Suppressor macrophage treated with lipopolysaccharide for 1 hour (primary cell): ENCODE measurements around the gene MPDZ.
"Not testable (repeated sequence)": the region's sequence is repeated elsewhere in the genome, so short reads cannot be mapped to it uniquely, and the experiment has no call there.

Experiments used
- DNase-seq, 3 donors: peaks; one replicate each; pipeline ENCODE4 v3.0.0-alpha.2; 2020 to 2022

MPDZ gene

DNA sequence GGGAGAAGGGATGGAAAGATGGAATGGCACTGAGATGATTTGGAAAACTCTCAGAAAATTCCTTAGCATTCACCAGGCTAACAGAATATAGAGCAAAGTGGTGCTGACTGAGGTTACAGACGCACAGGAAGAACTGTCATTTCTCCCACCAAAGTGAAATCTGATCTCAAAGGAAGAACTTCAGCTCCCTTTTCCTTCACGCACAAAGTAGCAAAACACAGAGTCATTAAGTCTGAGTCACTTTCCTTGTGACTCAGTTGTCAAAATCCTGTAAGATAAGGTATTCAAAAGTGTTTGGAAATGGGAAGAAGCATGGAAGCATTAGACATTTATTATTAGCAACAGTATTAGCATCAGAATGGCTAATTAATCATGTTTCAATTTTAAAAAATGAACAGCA lies 11.7 kb downstream of the MPDZ start:
- no peak for DNase-seq

DNA sequence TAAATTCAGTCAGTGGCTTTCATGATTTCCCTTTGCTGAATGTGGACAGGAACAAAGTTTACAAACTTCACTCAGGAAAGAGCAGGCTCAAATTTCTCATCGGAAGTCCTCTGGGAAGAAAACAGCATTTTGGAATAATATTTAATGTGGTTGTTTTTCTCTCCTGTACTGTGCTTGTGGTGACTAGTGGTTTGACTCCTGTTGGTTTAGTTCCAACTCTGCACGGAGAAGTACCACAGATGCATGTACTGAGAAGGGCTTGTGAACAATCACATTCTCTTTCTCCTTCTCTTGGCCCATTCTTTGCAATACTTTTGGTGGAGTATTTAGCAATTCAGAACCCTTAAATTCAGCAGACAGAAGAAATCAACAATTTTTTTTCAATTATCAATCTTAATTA lies 13.3 kb downstream of the MPDZ start:
- DNase-seq = no peak

DNA sequence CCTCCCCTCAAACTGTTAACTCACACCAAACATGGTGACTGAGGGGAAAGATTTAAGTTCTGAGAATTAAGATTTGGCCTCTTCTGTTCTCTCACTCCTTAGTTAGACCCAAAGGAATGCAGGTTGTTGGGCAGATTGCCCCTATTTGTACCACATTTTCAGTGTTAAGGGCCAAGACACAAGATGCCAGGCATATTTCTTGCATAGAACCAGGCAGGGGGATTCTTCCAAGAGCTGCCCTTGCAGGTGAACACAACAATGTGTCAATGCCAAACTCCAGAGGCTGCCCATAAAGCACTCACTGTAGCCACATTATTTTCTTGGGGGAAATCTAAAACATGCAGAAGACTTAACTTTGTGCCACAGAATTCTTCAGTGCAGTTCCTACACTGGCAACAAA lies 14.7 kb downstream of the MPDZ start:
- DNase-seq = no peak

DNA sequence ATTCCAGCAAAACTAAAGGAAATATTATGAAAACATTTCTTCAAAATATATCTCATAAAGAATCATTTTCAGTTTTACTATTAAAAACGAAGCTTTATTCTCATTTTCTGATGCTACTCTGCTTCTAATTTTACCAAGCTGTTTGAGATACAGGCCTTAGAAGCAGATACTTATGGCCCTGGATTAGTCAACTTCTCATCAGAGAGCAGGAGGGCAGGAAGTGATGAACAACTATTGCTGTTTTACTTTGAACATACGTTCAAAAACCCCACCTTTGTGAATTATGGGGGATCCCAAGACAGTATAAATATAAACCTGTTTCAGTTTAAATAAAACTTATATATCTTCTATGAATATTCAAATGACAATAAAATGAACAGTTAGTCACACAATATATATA lies 16.0 kb downstream of the MPDZ start:
- DNase-seq = no peak

DNA sequence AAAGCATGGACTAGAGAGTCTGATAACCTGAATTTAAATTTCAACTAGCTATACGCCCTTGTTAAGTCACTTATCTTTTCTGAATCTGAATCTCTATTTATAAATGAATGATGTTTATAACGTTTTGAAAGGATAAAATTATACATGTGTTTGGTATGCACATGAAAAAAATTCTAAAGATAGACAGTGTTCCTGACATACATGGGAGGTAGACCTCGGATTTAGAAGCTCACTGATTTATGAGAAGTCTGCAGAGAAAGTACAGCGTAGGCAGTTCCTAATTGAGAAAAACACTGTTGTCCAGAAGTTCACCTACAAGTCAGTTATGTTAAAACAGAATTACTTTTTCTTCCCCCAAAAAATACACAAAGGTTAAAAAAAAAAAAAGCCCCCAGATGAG lies 26.6 kb downstream of the MPDZ start:
- no peak for DNase-seq

DNA sequence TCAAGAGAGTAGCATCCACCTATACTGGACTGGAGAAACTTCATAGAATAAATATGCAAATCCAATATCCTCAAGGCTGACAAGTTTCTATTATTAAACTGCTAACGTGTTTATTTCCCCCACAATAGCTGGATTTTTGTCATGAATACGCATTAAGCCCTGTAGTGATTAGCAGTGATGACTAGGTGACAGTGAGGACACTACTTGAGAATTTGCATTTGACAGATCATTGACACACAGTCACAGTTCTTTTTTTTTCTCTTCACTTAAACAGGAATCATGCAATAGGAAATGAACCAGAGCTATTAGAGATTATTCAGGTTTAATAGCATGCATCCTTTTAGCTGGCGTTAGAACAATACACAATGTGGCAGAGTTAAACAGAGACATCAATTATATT lies 35.3 kb downstream of the MPDZ start:
- no peak for DNase-seq

DNA sequence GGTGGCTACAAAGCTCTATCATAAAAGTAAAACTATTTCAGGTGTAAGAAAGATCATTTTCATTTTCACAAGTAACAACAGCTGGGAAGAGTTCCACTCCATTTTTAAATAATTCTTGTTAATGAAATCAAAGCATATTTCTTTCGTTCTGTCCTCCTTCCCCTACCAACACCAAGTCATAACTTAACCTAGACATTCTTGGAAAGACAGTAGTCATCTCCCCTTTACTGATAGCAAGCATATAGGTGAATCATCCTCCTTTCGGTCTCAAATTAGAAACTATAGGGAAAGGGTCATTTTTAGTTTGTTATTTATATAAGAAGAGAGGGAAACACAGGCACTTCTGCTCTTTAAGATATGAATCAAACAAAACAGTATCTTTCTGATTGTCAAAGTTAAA lies 38.2 kb downstream of the MPDZ start:
- no peak for DNase-seq

DNA sequence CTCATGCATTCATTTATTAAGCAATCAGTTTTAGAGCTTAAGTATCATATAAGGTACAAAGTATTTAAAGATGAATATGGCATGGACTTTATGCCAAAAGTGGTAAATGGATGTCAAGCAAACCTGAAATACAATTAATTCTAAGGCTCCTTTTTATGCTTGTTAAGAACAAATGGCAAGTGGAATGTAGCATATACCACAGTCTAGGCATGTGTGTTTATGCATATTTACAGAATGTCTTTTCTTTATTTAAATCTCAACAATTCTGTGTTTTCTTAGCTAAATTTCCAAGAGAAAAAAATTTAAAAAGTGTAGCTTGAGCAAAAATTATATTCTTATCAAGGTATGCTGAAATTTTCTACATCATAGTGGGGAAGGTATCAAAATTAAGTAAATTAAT lies 39.8 kb downstream of the MPDZ start:
- no peak for DNase-seq

DNA sequence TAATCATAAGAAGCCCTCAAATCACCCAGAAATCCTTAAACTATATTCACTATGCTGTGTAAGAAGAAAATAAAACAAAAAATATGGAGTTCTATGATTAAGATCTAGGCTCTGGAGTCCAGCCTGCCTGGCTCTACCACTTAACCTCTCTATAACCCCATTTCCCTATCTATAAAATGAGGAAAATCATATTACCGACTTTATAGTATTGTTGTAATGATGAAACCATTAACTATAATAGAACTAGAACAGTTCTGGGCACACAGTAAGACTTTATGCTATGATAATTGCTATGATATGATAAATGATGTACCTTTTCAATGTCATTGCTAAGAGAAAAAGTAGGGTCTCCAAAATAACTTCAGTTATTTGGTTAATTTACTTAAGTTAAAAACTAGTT lies 40.3 kb downstream of the MPDZ start:
- no peak for DNase-seq

DNA sequence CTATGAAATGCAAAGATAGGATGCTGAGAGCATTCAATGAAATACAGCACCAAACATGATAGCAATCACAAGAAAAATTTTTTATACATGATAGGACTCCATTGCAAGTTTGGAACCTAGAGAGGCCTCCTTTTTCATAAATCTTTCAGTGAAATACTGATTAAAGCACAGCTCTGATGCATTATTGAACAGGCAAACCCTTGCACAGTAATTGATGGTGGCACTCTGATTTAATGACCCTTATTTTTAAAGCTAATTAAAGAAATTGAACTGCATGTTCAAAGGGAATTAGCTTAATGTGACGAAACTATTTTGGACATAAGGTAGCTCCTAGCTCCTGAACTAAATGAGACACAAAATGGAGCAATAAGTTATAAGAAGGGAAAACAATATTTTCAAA lies 44.6 kb downstream of the MPDZ start:
- DNase-seq = no peak

DNA sequence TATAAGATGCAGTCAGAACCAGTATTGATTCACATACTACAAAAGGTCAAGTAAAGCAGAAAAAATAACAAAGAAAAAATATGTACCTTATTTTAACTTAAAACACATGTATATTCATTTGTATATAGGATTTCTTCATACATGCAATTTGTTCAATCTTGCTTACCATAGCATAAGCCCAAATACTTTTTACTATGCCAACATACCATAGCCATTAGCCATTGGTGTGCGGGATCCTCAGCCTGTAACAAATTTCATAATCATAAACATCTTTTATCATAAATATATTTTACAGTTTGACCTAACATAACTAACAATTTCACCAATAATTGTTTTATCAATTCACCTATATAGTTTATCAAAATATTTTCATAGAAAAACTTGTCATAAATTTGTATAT lies 51.1 kb downstream of the MPDZ start:
- no peak for DNase-seq

DNA sequence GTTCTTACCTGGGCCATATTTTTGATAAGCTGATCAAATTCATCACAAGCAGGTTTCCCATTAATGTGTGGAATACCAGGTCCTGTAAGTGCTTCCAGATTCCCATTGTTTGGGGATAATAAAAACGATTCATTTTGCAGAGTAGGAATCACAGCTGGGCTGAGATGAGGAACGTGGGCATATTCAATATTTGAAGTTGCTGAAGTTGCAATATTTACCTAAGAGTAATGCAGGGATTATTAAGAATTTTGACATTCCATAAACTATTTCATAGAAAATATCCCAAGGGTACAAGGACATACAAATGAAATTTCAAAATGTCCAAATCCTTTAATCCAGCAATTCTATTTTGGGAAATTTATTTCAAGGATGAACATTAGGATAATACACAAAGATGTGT lies 55.1 kb downstream of the MPDZ start:
- no peak for DNase-seq

DNA sequence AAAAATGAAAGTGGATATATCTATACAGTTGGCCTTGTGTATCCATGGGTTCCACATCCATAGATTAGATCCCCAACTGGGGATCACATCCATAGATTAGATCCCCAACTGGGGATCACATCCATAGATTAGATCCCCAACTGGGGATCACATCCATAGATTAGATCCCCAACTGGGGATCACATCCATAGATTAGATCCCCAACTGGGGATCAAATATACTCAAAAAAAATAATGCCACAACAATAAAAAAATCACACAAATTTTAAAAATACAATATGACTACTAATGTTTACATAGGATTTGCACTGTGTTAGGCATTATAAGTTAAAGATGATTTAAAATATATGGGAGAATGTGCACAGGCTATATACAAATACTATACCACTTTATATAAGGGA lies 56.8 kb downstream of the MPDZ start:
- DNase-seq = not testable (repeated sequence)

DNA sequence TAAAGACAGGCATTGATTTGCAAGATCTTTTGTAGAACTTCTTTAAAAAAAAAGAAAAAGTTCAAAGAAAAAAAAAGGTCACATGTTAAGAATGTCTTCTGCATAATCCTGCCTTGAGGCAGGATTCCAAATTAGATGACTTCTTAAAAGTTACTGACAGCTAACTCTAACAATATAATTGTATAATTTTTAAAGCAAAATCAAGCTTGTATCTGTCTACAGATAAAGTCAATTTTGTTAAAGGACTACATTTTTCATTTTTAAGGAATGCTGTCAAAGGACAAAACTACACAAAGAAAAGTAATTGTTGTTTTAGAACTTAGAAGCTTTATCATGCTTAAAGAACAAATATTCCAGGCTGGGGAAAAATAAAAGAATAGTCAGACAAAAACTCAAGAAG lies 57.8 kb downstream of the MPDZ start:
- no peak for DNase-seq

DNA sequence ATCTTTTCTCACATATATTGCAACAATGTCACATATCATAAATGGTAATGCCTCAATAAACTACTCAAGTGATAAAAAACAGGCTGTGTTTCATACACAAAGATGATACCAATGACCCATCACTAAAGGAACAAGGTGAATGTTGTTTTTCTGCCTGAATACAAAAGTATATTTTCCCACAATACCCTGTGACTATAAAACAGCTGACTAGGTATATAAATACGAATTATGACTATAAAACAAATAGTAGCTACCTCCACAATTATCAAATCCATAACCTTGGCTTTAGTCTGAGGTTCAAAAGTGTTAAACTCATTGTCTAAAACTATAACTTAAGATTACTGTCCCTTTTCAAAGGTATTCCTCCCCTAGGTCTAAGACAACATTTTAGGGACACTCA lies 58.7 kb downstream of the MPDZ start:
- no peak for DNase-seq

DNA sequence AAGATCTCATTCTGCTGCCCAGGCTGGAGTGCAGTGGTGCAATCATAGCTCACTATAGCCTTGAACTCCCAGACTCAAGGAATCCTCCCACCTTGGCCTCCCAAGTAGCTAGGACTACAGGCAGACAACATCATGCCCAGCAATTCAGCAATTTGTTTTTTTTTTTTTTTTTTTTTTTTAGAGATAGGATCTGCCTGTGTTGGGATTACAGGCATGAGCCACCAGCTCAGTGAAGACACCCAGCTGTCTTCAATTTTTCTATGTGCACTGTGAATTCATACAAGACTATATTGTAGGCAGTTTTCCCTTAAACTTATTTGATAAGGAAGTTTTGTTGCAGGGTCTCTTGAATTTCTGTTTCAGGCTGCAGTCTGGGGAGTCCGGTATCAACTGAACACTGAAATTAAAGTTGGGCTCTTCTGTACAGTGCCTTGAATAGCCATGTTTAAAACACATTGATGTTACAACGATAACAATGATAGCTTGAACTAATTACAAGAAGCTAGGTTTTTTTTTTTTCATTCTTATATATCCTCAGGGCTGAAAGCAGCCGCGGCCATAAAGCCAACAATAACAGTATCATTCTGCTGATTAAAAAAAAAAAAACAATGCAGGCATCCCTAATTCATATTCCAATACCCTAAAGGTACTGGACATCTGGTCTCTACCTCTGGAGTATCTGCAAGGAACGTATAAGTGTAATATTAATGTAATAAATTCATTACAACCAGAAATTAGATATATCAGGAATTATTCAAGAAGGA lies 63.5 kb downstream of the MPDZ start:
- no peak for DNase-seq

DNA sequence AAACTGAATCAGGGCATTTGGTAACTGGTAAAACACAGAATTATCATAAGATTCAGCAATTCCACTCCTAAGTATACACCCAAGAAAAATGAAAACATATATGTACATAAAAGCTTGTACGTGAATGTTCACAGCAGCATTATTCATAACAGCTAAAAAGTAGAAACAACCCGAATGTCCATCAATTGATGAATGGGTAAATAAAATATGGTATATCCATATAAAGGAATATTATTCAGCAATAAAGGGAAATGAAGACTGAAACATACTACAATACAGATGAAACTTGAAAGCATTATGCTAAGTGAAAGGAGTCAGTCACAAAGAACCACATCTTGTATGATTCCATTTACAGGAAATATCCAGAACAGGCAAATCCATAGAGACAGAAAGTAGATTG lies 65.5 kb downstream of the MPDZ start:
- no peak for DNase-seq

DNA sequence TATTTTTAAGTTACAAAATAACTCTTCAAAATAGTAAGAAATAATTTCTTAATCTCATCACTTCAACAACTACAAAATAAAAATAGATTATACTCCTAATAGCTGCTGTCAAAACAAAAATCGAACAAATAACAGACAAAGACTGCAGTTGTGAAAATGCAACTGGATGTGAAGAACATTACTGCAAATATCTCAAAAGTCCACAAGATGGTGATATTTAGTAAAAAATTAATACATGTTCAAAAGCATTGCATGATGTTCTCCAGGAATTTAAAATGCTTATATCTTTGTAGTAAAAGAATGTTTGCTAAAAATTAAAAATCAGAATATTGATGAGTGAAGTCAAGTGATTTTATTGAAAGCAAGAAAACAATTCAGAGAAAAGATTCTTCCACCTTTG lies 66.2 kb downstream of the MPDZ start:
- DNase-seq = no peak

DNA sequence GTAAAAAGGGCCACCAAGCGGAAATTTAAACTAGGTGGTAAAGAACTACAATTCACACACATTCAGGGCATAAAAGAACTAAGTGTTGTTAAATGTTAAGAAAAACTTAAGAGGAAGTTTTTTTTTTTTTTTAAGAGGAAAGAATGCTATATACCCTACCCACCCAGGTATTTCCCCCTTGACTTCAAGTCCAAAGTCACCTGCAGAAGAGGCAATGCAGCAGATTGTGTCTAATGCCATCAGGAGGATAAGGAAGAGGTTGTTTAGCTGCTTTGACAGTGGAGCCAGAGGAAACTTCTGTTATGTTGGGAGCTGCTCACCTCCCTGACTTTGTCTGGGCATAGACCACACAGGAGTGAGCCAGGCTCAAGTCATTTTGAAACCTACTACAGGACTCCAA lies 69.2 kb downstream of the MPDZ start:
- no peak for DNase-seq

DNA sequence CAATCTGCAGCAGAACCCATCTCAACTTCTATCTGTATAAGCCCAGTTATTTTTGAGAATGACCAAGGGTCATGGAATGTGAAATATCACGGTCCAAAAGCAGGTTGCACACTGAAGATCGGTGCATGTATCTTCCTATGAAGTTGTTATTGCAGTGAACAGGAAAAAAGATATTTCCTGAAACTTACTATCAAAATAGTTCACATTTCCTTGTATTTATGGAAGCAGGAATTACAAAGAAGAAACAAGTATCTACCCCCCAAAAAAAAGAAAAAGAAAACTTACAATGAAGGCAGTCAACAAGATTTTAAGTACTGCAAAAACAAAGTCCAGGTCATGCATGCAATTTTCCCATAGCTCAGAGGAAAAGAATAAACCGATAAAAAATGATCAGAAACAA lies 70.0 kb downstream of the MPDZ start:
- no peak for DNase-seq

DNA sequence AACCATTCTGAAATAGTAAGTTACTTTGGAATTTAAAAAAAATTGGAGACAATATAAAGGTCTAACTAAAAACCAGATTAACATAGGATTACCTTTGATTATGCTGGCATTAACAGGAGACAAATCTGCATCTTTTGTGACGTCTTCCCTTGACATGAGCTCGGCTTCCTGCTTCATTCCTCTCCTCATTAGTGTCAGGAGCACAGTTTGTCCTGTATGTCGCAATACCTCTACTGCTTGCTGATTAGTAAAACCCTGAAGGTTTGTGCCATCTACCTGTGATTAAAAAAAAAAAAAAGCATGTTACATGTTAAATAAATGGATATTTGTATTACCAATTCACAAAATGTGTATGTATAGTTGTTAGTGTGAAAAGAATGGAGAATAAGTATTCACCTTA lies 73.7 kb downstream of the MPDZ start:
- no peak for DNase-seq

DNA sequence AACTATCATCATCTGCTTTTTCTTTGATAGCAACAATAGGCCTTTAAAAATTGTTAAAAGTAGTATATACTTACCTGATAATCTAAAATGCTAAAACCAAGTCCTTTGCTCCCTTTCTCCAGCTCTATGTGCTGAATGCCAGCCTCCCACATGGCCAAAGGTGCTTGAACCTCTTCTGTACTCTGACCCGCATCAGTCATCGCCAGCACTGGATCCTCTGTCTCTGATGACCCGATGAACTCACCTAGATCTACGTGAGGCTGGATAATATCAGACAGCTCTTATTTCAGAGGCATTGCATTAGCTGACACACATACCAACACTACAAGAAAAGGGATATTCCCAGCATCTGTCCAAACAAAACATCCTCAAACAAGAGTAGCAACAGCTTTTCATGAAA lies 89.5 kb downstream of the MPDZ start:
- no peak for DNase-seq

DNA sequence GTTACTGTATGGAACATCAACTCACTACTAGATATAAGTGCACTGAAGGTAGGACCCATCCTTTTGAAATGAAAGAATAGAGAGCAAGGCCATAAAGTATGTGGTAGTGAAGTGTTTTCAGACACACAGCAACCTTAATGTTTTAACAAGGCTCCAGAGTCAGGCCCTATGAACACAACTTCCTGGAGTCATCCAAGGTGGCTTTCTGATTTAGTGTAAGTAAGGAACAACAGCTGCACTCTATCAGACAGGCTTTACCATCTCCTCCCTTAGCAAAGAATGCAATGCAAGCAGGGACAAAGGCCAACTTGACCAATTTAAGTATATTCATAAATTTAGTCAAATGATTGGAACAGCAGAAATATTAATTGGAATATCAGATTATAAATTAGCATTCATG lies 90.1 kb downstream of the MPDZ start:
- DNase-seq = no peak

DNA sequence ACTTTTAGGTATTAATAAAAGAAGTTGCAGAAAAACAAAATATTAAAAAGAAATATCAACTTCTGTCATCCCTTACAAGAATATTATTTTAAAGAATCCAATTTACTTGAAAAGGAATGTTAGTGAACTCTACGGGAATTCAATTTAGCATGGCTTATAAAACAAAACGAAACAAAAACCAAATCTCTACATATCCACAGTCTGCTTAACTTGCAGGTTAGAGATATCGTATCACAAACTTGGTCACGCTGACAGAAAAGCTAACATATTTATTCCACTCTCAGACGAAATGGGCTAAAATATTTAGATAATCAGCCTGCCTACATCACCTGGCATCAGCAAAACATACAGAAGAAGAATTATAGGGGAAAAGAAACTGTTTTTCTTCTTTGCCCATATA lies 92.7 kb downstream of the MPDZ start:
- DNase-seq = no peak

DNA sequence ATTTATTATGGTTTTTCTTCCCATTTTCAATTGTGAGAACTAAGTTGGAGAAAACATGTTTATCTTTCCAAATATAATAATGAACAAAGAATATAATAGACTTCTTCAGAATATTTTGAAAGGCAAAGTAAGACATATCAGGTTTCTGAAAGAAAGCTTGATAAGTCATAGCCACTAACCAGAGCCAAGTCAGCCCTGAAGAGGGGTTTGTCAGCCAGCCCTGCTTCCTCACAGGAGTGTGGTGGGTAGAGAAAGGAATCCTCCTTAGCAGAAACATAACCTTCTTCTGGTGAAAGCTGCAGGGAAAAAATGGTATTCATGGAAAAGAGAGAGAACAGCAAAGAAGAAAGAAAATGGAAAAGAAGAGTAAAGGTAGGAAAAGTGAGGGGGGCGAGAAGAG lies 93.4 kb downstream of the MPDZ start:
- no peak for DNase-seq

DNA sequence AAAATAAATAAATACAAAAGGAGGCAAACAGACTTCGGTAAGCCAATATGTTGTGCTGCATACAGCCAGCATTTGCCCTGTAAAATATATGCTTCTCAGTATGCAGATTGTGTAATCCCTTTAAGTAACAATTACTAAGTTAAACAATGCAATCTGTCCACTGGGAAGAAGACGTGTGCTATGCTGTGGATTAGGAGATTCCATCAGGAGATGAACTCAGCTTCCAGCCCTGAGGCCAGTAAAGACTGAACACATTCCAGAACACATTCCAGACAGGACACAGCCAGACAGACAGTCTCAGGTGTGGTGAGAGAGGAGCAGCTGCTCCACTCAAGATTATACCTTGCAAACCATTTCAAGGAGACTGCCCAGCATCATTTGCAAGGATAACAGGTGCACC lies 97.8 kb downstream of the MPDZ start:
- no peak for DNase-seq
